Ovary (tissue), 9 donors: ENCODE data around the gene LUZP2. TPM values are rescaled to one million over a fixed set of nuclear protein-coding genes. Genes with fewer than 3 reads are reported as not detected.

Experiments
- DNase-seq, 5 donors: peaks; one replicate each; pipeline ENCODE4 v3.0.0-alpha.2; 2019 to 2020
- H3K27ac ChIP-seq, 2 donors: fragments of 200-600 bp; one replicate each; pipeline versions ENCODE4 v1.5.1 to v1.8.0; 2019 to 2022
- H3K27me3 ChIP-seq: fragments of 200-600 bp; one replicate; pipeline ENCODE4 v1.8.0; 2022
- H3K36me3 ChIP-seq: fragments of 200-600 bp; sonication (generic); one replicate; pipeline ENCODE4 v1.5.1; 2019
- H3K4me1 ChIP-seq: one replicate; pipeline ENCODE4 v1.8.1; 2013; ENCODE audit warnings: mild to moderate bottlenecking, moderate library complexity; ENCODE audit not compliant: insufficient read depth
- H3K4me3 ChIP-seq: fragments of 200-600 bp; sonication (generic); one replicate; pipeline ENCODE4 v1.5.1; 2017
- H3K9me3 ChIP-seq, 2 donors: fragments of 200-600 bp in 1 of 2; sonication (generic) in 1 of 2; one replicate each; pipeline versions ENCODE4 v1.5.1 to v1.8.1; 2013 to 2019; ENCODE audit warnings: mild to moderate bottlenecking in 1 of 2, moderate library complexity in 1 of 2
- EP300 ChIP-seq: sonication (generic); formaldehyde crosslinking; IDR thresholded peaks from one replicate; pipeline ENCODE4 v1.6.1; 2017; ENCODE audit warnings: antibody characterized with exemption
- POLR2A ChIP-seq: fragments of 450-650 bp; IDR thresholded peaks from one replicate; pipeline ENCODE4 v1.6.1; 2017; ENCODE audit warnings: antibody characterized with exemption, mild to moderate bottlenecking, moderate library complexity
- WGBS, 3 donors: extraction: QIAGEN DNeasy Blood & Tissue Kit in 1 of 3; methylation state at CpG; one replicate each; pipeline versions ENCODE4 v1.1.5 to v1.1.7; 2013 to 2017; 5-methylcytosine and 5-hydroxymethylcytosine counted together
- intact Hi-C, 4 donors: fragments of 100-400 bp; cut with DNase I; formaldehyde crosslinking; loops; one replicate each; pipeline versions ENCODE4 v1.11.0 to v1.15.1; 2022 to 2023
- polyA plus RNA-seq, 2 donors: library from polyadenylated mRNA; stranded (reverse); fragments of 200-250 nt in 1 of 2; fragments of 350-450 nt in 1 of 2; fragmentation: Illumina TruSeq in 1 of 2; extraction: RNeasy Lipid Tissue Mini Kit (QIAGEN cat#74804) in 1 of 2; gene quantifications; one replicate each; pipeline ENCODE4 v1.2.3, GENCODE V29; 2013 to 2014
- total RNA-seq, 7 donors: library from RNA; depleted of rRNA in 2 of 7; stranded (reverse); fragments of >200 nt in 2 of 7; fragmentation: NEBNext Ultra II Directional in 3 of 7; extraction: Animal tissue kit (Norgen Biotek cat#: 25700) in 3 of 7; gene quantifications; one replicate each; pipeline versions ENCODE4 v1.1.0 to v1.2.4, GENCODE V29; 2016 to 2023
- TF ChIP-seq, protein P1 (sequence below), 3 donors: fragments of 450-650 bp in 2 of 3; fragments of 200-600 bp in 1 of 3; IDR thresholded peaks; one replicate each; pipeline versions ENCODE4 v1.5.1 to v1.8.0; 2016 to 2022; ENCODE audit warnings: antibody characterized with exemption in 3 of 3, mild to moderate bottlenecking in 1 of 3
- donor health status: DM: no; HTN: no; CAD: no; lungs with moderate emphysema.
- donor health status: DM: no; HTN: no; CAD: no.
- donor health status: Bipolar disorder and iron deficiency.
- donor health status: DM: yes; HTN: yes; CAD: no.
- donor health status: DM: no; HTN: no; CAD: no.
- donor health status: DM: yes; HTN: yes; CAD: no.

Gene LUZP2
- total and polyA plus RNA-seq, 9 donors: 0.04 to 0.23 (median 0.07) TPM; not detected in 6

DNA sequence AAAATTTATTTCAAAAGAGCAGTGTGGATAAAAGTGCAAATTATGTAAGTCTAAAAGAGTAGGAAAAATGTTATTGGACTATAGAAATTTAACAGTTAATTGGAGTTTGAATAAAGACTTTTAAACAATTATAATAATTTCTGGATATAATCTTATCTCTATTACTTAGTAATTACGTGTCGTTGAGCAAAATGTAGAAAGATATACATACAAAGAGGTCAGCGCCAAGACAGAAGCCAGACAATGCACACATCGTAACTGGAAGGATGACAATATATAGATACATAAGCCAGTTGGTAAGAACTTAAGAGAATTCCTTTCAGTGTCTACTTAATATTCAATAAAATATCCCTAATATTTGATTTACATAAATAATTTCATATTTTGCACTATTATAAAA is 157.0 kb downstream of the LUZP2 start:
- no peak for TF ChIP-seq POLR2A
- TF ChIP-seq EP300: no peak
- TF ChIP-seq, protein P1, sequence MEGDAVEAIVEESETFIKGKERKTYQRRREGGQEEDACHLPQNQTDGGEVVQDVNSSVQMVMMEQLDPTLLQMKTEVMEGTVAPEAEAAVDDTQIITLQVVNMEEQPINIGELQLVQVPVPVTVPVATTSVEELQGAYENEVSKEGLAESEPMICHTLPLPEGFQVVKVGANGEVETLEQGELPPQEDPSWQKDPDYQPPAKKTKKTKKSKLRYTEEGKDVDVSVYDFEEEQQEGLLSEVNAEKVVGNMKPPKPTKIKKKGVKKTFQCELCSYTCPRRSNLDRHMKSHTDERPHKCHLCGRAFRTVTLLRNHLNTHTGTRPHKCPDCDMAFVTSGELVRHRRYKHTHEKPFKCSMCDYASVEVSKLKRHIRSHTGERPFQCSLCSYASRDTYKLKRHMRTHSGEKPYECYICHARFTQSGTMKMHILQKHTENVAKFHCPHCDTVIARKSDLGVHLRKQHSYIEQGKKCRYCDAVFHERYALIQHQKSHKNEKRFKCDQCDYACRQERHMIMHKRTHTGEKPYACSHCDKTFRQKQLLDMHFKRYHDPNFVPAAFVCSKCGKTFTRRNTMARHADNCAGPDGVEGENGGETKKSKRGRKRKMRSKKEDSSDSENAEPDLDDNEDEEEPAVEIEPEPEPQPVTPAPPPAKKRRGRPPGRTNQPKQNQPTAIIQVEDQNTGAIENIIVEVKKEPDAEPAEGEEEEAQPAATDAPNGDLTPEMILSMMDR (IDR thresholded peaks at IDR 0.05): no peak
- WGBS, 3 donors: 78 to 86% (median 82%) methylated on average over 4 of the region's 4 CpGs
- Histone ChIP-seq H3K9me3 (no peaks in the 10 kb centered on the region), H3K27me3 (no peaks in the 10 kb centered on the region), H3K4me3 (no peak overlapping the region), H3K4me1 (no peaks in the 10 kb centered on the region), H3K27ac (no peak overlapping the region), H3K36me3 (no peaks in the 10 kb centered on the region)
- no peak for DNase-seq
- intact Hi-C loops: no loop called here

DNA sequence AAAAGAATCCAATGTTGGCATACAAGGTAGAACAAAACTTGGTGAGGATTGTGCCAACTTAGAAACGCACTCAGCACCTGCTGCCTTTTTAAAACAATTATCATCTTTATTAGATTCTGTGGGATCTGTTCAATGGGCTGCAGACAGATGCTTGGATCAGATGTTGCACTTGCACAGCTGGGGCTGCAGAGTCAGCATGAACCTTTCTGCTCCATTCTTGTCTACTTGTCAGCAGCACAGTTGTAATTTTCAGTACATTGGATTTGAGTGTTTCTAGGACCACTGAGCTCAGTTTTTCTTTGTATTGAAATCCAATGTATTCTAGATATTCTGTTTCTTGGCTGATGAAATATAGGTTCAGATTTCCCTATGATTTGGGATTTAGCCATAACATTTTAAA is 164.5 kb downstream of the LUZP2 start:
- no peak for TF ChIP-seq EP300
- TF ChIP-seq, protein P1 (IDR thresholded peaks at IDR 0.05): no peak
- no peak for TF ChIP-seq POLR2A
- DNase-seq: no peak
- Histone ChIP-seq H3K4me3 (no peak overlapping the region), H3K9me3 (no peaks in the 10 kb centered on the region), H3K4me1 (no peaks in the 10 kb centered on the region), H3K27me3 (no peaks in the 10 kb centered on the region), H3K36me3 (no peaks in the 10 kb centered on the region), H3K27ac (no peak overlapping the region)
- intact Hi-C loops: no loop called here
- WGBS, 3 donors: 53 to 61% (median 55%) methylated on average over 1 of the region's 1 CpG

DNA sequence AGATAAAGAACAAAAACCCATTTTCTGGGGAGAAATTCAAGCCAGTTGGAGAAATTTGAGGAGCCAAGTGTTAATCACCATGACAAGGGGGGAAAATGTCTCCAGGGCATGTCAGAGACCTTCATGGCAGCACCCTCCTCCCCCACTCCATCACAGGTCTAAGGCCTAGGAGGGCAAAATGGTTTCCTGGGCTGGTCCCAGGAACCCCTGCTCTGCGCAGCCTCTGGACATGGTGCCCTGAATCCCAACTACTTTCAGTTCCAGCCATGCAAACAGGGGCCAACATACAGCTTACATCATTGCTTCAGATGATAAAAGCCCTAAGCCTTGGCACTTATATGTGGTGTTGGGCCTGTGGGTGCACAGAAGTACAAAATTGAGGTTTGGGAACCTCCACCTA is 167.5 kb downstream of the LUZP2 start:
- Histone ChIP-seq H3K4me1 (no peaks in the 10 kb centered on the region), H3K4me3 (no peak overlapping the region), H3K36me3 (no peaks in the 10 kb centered on the region), H3K9me3 (no peaks in the 10 kb centered on the region), H3K27me3 (no peaks in the 10 kb centered on the region), H3K27ac (no peak overlapping the region)
- intact Hi-C loops: no loop called here
- no peak for DNase-seq
- TF ChIP-seq, protein P1 (IDR thresholded peaks at IDR 0.05): no peak
- no peak for TF ChIP-seq POLR2A
- no peak for TF ChIP-seq EP300
- WGBS, 3 donors: 88 to 100% (median 93%) methylated on average over 1 of the region's 1 CpG

DNA sequence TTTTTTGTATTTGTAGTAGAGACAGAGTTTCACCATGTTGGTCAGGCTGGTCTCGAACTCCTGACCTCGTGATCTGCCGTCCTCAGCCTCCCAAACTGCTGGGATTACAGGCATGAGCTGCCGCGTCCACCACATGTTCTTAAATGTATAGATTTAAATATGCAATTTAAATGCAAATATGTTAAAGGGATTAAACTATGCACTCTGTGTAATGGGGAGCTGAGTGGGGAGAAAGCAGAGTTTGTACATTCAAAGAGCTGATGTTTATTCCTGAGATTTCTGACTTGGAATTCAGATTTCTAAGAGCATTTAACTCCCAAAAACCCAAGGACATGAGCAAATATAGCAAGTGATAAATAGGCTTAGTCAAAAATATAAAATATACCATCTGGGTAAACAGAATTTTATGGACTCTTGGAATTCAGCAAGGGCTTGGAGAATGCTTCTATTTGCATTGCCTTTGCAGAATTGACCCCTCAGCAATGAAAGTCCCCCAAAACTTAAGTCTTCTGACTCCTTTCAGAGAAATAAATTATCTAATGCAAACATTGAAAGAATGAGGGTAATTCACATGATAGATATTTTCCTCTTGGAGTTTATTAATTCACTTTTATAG is 170.6 kb downstream of the LUZP2 start:
- WGBS, 3 donors: 86 to 93% (median 87%) methylated on average over 5 of the region's 5 CpGs
- H3K9me3 ChIP-seq: no peaks in the 10 kb centered on the region
- intact Hi-C loops: no loop called here

More for the DNA sequence above, 170.6 kb downstream of the LUZP2 start:
- no peaks in the 10 kb centered on the region for H3K27me3 ChIP-seq
- TF ChIP-seq, protein P1 (IDR thresholded peaks at IDR 0.05): no peak
- TF ChIP-seq EP300: no peak
- TF ChIP-seq POLR2A: no peak
- no peaks in the 10 kb centered on the region for H3K4me1 ChIP-seq
- no peak overlapping the region for H3K27ac ChIP-seq
- no peak overlapping the region for H3K4me3 ChIP-seq
- no peak for DNase-seq
- no peaks in the 10 kb centered on the region for H3K36me3 ChIP-seq
